Spleen (tissue), 11 donors: ENCODE data around the gene FLT1. TPM values are rescaled to one million over a fixed set of nuclear protein-coding genes. Genes with fewer than 3 reads are reported as not detected.
A peak's percentile ranks its signal among the peaks of the same experiment; 100 is the strongest.

Source experiments
- DNase-seq: peaks from one replicate; pipeline ENCODE4 v3.0.0-alpha.2; 2020
- H3K27ac ChIP-seq, 8 donors: fragments of 200-600 bp; sonication (generic) in 7 of 8; 1 replicate in 4 of 8; 2 replicates in 4 of 8; pipeline versions ENCODE4 v1.5.0 to v1.8.0; 2016 to 2021; ENCODE audit warnings: inconsistent platforms in 4 of 8, mild to moderate bottlenecking in 4 of 8, moderate library complexity in 1 of 8
- H3K27me3 ChIP-seq, 7 donors: fragments of 200-600 bp; sonication (generic) in 6 of 7; replicated peaks in 1 of 7; 1 replicate in 4 of 7; 2 replicates in 3 of 7; pipeline versions ENCODE4 v1.5.0 to v1.8.0; 2016 to 2021; ENCODE audit warnings: inconsistent platforms in 3 of 7, mild to moderate bottlenecking in 1 of 7
- H3K36me3 ChIP-seq, 6 donors: fragments of 200-600 bp; sonication (generic) in 5 of 6; 1 replicate in 4 of 6; 2 replicates in 2 of 6; pipeline versions ENCODE4 v1.5.0 to v1.8.0; 2016 to 2021; ENCODE audit warnings: inconsistent platforms in 2 of 6
- H3K4me1 ChIP-seq, 6 donors: fragments of 200-600 bp; sonication (generic) in 5 of 6; 1 replicate in 3 of 6; 2 replicates in 3 of 6; pipeline versions ENCODE4 v1.5.0 to v1.8.0; 2016 to 2021; ENCODE audit warnings: inconsistent platforms in 3 of 6
- H3K4me3 ChIP-seq, 8 donors: fragments of 200-600 bp; sonication (generic) in 7 of 8; 1 replicate in 4 of 8; 2 replicates in 4 of 8; pipeline versions ENCODE4 v1.5.0 to v1.8.0; 2016 to 2021; ENCODE audit warnings: inconsistent platforms in 4 of 8, mild to moderate bottlenecking in 4 of 8, moderate library complexity in 2 of 8
- H3K9me3 ChIP-seq, 8 donors: fragments of 200-600 bp; sonication (generic) in 7 of 8; 1 replicate in 4 of 8; 2 replicates in 4 of 8; pipeline versions ENCODE4 v1.5.0 to v1.8.0; 2016 to 2021; ENCODE audit warnings: inconsistent platforms in 4 of 8
- POLR2A ChIP-seq, 3 donors: fragments of 450-650 bp; IDR thresholded peaks; one replicate each; pipeline ENCODE4 v1.5.1; 2017; ENCODE audit warnings: antibody characterized with exemption in 3 of 3, mild to moderate bottlenecking in 1 of 3
- POLR2AphosphoS5 ChIP-seq, 3 donors: sonication (generic); formaldehyde crosslinking; IDR thresholded peaks; one replicate each; pipeline ENCODE4 v1.5.1; 2017; ENCODE audit warnings: antibody characterized with exemption in 3 of 3
- WGBS, 5 donors: extraction: QIAGEN DNeasy Blood & Tissue Kit in 3 of 5; methylation state at CpG; one replicate each; pipeline versions ENCODE4 v1.1.5 to v1.1.7; 2013 to 2018; 5-methylcytosine and 5-hydroxymethylcytosine counted together
- intact Hi-C: fragments of 100-400 bp; cut with DNase I; formaldehyde crosslinking; loops from one replicate; pipeline ENCODE4 v1.15.0; 2023; ENCODE audit warnings: low total_unique reads
- polyA plus RNA-seq, 3 donors: library from polyadenylated mRNA; stranded (reverse); fragments of 200-250 nt; gene quantifications; one replicate each; pipeline ENCODE4 v1.2.1, GENCODE V29; 2013
- total RNA-seq, 7 donors: library from RNA; depleted of rRNA in 3 of 7; stranded (reverse); fragments of >200 nt in 3 of 7; fragmentation: NEBNext Ultra II Directional in 4 of 7; extraction: Animal tissue kit (Norgen Biotek cat#: 25700) in 4 of 7; gene quantifications; one replicate each; pipeline versions ENCODE4 v1.1.0 to v1.2.1, GENCODE V29; 2016 to 2021
- TF ChIP-seq, protein P1 (sequence below), 11 experiments: fragments of 200-600 bp in 7 of 11; fragments of 450-650 bp in 4 of 11; sonication (generic) in 4 of 11; IDR thresholded peaks in 8 of 11; conservative IDR thresholded peaks in 3 of 11; 1 replicate in 7 of 11; 2 replicates in 4 of 11; pipeline versions ENCODE4 v1.4.0 to v1.8.0; 2016 to 2021; ENCODE audit warnings: antibody characterized with exemption in 11 of 11, inconsistent platforms in 4 of 11, mild to moderate bottlenecking in 1 of 11
- donor health status: healthy with polysubstance abuse.
- donor health status: DM: no; HTN: no; CAD: no; lungs with moderate emphysema.
- donor health status: DM: no; HTN: no; CAD: no.
- donor health status: Bipolar disorder and iron deficiency.
- donor health status: healthy.
- donor health status: DM: no; HTN: no; CAD: no.
- donor health status: DM: yes; HTN: yes; CAD: no.

Gene FLT1
- total and polyA plus RNA-seq, 10 donors: 1.2 to 70.6 (median 55.4) TPM

DNA sequence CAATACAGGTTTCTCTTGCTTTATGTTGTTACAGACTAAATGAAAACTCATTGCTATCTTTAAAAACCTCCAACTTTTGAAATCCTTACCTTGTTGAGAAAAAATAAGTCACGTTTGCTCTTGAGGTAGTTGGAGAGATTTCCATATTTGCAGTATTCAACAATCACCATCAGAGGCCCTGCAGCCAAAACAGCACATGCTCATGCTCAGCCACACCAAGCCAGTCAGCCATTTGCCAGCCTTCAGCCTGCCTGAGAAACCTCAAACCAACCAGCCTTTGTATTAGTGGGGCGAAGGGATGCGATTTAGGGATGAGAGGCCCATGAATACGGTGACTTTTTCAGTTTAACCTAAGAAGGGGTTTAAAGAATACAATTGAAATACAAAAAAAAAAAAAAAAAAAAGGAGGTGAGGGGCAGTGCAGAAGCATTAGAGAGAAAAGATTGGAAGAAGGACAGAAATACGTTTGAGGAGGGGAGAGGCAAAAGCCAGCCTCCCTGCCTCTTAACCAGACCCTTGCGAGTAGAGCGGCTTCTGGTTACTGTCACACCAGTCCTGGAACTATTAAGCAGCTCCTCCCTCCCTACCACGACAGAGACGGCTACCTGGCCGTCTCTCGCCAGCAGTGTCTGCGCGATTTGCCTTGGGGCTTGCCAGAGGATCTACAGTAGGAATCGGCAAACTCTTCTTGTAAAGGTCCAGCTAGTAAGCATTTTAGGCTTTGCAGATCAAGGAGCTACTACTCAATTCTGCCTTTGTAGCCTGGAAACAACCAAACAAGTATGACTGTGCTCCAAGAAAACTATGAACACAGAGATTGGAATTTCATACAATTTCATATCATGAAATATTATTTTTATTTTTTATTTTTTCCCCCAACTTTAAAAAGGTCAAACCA is 167.3 kb downstream of the FLT1 start:
- Histone ChIP-seq H3K36me3 (peaks cover 0 to 4% (median 0%) of the 10 kb centered on the region in 6 donors), H3K9me3 (no peaks in the 10 kb centered on the region), H3K4me1 (peaks cover 0 to 40% (median 20%) of the 10 kb centered on the region in 6 donors), H3K27me3 (no peaks in the 10 kb centered on the region), H3K27ac (peak overlapping the region in 6 of 8 donors; percentile 40 to 69 (median 60)), H3K4me3 (no peak overlapping the region)
- DNase-seq: no peak
- intact Hi-C loops: loop anchor here (10.0 kb wide), 1 partner anchor 467 kb away; no protein-coding TSS in a partner anchor
- WGBS, 5 donors: 80 to 86% (median 80%) methylated on average over 14 of the region's 14 CpGs
- TF ChIP-seq POLR2AphosphoS5 (IDR thresholded peaks at IDR 0.05): no peak
- no peak for TF ChIP-seq POLR2A (IDR thresholded peaks at IDR 0.05)
- TF ChIP-seq, protein P1, sequence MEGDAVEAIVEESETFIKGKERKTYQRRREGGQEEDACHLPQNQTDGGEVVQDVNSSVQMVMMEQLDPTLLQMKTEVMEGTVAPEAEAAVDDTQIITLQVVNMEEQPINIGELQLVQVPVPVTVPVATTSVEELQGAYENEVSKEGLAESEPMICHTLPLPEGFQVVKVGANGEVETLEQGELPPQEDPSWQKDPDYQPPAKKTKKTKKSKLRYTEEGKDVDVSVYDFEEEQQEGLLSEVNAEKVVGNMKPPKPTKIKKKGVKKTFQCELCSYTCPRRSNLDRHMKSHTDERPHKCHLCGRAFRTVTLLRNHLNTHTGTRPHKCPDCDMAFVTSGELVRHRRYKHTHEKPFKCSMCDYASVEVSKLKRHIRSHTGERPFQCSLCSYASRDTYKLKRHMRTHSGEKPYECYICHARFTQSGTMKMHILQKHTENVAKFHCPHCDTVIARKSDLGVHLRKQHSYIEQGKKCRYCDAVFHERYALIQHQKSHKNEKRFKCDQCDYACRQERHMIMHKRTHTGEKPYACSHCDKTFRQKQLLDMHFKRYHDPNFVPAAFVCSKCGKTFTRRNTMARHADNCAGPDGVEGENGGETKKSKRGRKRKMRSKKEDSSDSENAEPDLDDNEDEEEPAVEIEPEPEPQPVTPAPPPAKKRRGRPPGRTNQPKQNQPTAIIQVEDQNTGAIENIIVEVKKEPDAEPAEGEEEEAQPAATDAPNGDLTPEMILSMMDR (IDR thresholded peaks at IDR 0.05 in 8 of 11, conservative IDR thresholded peaks at IDR 0.05 in 3 of 11): no peak

DNA sequence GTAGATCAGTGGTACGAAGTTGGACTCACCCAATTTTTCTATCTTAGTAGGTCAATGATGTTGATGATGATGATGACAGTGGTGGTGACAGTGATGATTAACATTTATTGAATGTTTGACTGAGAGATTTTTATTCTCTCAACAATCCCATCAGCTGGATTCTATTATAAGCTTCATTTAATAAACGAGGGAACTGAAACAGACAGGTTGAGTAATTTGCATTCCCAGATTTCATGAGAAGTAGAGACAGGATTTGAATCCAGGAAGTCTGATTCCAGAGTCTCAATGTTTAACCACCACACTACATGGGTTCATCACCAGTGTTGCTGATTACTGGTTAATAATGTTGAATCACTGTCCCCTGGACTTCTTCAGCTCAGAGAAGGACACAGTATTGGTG is 168.9 kb downstream of the FLT1 start:
- H3K27me3 ChIP-seq: no peaks in the 10 kb centered on the region
- intact Hi-C loops: loop anchor here (10.0 kb wide), 1 partner anchor 469 kb away; no protein-coding TSS in a partner anchor
- WGBS, 5 donors: 73 to 81% (median 78%) methylated on average over 2 of the region's 2 CpGs
- peaks cover 0 to 40% (median 20%) of the 10 kb centered on the region in 6 donors for H3K4me1 ChIP-seq
- DNase-seq: no peak
- TF ChIP-seq POLR2A (IDR thresholded peaks at IDR 0.05): no peak
- TF ChIP-seq, protein P1 (IDR thresholded peaks at IDR 0.05 in 8 of 11, conservative IDR thresholded peaks at IDR 0.05 in 3 of 11): no peak
- TF ChIP-seq POLR2AphosphoS5 (IDR thresholded peaks at IDR 0.05): no peak
- H3K4me3 ChIP-seq: no peak overlapping the region
- no peaks in the 10 kb centered on the region for H3K9me3 ChIP-seq
- H3K27ac ChIP-seq: no peak overlapping the region
- H3K36me3 ChIP-seq: peaks cover 0 to 2% (median 0%) of the 10 kb centered on the region in 6 donors

DNA sequence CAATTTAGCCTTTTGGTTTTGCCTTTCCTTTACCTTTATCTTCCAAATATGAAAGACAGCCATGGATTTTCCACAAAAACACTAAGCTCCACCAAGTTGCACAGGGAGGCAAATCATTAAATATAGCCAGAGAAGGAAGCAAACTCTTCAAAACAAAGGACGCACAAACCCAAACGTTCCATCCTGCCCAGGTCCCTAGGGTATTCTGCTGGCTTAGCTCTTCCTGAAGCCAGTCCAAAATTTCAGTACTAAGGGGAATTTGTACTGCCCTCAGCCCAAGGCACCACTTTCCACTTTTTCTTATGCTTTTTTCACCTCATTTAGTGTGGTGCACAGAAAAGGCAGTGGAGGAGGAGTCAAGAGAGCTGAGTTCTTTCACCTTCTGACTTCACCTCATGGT is 169.9 kb downstream of the FLT1 start:
- 39 to 69% (median 50%) methylated on average over 2 of the region's 2 CpGs for WGBS, 5 donors
- no peaks in the 10 kb centered on the region for H3K9me3 ChIP-seq
- H3K4me3 ChIP-seq: no peak overlapping the region
- H3K27ac ChIP-seq: peak overlapping the region in 6 of 8 donors; percentile 28 to 63 (median 44)
- TF ChIP-seq POLR2AphosphoS5 (IDR thresholded peaks at IDR 0.05): peak in 1 of 3 donors; percentile 44
- TF ChIP-seq, protein P1 (IDR thresholded peaks at IDR 0.05 in 8 of 11, conservative IDR thresholded peaks at IDR 0.05 in 3 of 11): no peak
- no peak for TF ChIP-seq POLR2A (IDR thresholded peaks at IDR 0.05)
- intact Hi-C loops: loop anchor here (10.0 kb wide), 1 partner anchor 470 kb away; no protein-coding TSS in a partner anchor
- peaks cover 0 to 38% (median 20%) of the 10 kb centered on the region in 6 donors for H3K4me1 ChIP-seq
- peaks cover 0 to 7% (median 0%) of the 10 kb centered on the region in 6 donors for H3K36me3 ChIP-seq
- H3K27me3 ChIP-seq: no peaks in the 10 kb centered on the region
- DNase-seq: no peak
